Muscle layer of duodenum (tissue), 2 donors: ENCODE measurements around the gene KIAA1958.

ENCODE experiments used
- H3K27ac ChIP-seq: one replicate; pipeline ENCODE4 v1.7.0; 2013; ENCODE audit warnings: mild to moderate bottlenecking, low read length
- H3K27me3 ChIP-seq: one replicate; pipeline ENCODE4 v1.7.0; 2013; ENCODE audit warnings: low read depth, mild to moderate bottlenecking, control low read depth, low read length
- H3K36me3 ChIP-seq, 2 donors: one replicate each; pipeline ENCODE4 v1.7.0; 2013; ENCODE audit warnings: low read length in 2 of 2, control low read depth in 1 of 2, mild to moderate bottlenecking in 1 of 2; ENCODE audit not compliant: insufficient read depth in 2 of 2, control insufficient read depth in 1 of 2
- H3K4me1 ChIP-seq, 2 donors: one replicate each; pipeline ENCODE4 v1.7.0; 2013; ENCODE audit warnings: low read length in 2 of 2, mild to moderate bottlenecking in 2 of 2, control low read depth in 1 of 2, moderate library complexity in 1 of 2; ENCODE audit not compliant: insufficient read depth in 2 of 2, control insufficient read depth in 1 of 2
- H3K4me3 ChIP-seq, 2 donors: one replicate each; pipeline ENCODE4 v1.7.0; 2013; ENCODE audit warnings: low read length in 2 of 2, low read depth in 1 of 2, mild to moderate bottlenecking in 1 of 2
- H3K9me3 ChIP-seq, 2 donors: one replicate each; pipeline ENCODE4 v1.7.0; 2013; ENCODE audit warnings: low read length in 2 of 2, control low read depth in 1 of 2, mild to moderate bottlenecking in 1 of 2; ENCODE audit not compliant: control insufficient read depth in 1 of 2
- donor health status: healthy.

The KIAA1958 gene

DNA sequence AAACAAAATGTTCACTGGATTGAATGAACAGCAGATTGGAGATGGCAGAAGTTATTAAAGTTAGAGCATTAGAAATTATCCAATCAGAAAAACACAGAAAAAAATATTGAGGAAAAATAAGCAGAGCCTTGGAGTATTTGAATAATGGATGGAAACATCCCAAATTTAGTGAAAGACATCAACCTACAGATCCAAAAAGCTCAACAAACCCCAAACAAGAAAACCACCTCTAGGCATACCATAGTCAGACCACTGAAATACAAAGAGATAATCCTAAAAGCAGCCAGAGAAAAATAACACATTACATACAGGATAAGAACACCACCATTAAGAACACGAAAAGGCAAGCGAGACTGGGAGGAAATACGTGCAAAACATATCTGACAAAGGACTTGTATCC lies 226.1 kb downstream of the KIAA1958 start:
- H3K27me3 ChIP-seq: no peaks in the 10 kb centered on the region
- H3K4me3 ChIP-seq: no peak overlapping the region
- peaks cover 5 to 7% of the 10 kb centered on the region in 2 donors for H3K36me3 ChIP-seq
- no peaks in the 10 kb centered on the region for H3K9me3 ChIP-seq
- no peak overlapping the region for H3K27ac ChIP-seq
- H3K4me1 ChIP-seq: peaks cover 0 to 11% of the 10 kb centered on the region in 2 donors

GRCh38 chr9:112717661-112718331 lies 231.2 kb downstream of the KIAA1958 start, which contains the start of gene INIP:
TSS of gene INIP (minus strand) at chr9:112718117. CDS start at chr9:112716485, 1,632 bp downstream.
- H3K4me3 ChIP-seq: peak within 1 kb of the TSS; percentile 94 to 95
- H3K4me1 ChIP-seq: peaks cover 0 to 11% of the 10 kb centered on the region in 2 donors
- H3K27ac ChIP-seq: peak within 1 kb of the TSS; percentile 93
- no peaks in the 10 kb centered on the region for H3K9me3 ChIP-seq
- H3K27me3 ChIP-seq: no peaks in the 10 kb centered on the region
- no peaks in the 10 kb centered on the region for H3K36me3 ChIP-seq
